ENCODE measurements around the gene MACROH2A1.

The MACROH2A1 gene

DNA sequence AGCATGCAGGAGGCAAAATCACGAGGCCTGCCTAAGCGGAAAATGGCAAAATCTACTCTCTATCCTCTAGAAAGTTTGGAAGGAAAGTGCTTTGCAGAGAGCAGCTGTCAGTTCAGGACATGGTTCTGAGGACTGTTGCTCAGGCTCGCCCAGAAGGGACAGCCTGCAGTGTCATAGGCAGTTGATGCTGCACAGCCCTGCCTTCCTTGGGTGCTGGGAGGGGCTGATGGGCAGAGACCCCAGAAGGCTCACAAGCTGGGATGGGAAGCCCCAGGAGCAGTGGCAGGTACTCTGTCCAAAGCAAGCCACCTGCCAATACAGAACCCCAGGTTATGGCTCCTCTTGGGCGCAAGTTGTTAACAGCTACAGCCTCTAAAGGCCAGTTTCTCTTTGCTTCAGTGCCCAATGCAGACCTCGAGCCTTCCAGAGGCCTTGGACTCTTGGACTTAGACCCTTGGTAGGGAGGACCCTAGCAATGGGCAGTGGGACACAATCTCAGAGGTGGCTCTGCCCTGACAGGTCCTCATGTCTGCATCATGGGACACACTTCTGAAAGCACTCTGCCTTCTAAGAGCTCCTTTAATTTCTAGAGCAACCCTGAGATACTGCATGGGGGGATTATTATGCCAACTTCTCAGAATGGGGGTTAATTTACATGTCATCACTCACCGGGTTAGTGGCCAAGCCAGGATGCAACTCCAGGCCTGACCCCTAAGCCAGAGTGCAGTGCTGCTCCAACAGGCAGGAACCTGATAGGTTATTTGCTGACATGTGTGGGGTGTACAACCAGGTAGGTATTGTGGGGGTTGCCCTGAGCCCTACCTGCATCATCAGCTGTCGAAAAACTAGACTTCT, 57.1 kb downstream of the MACROH2A1 start:
- Histone ChIP-seq H3K4me2 (ENCODE audit: low read length) (no peak overlapping the region), H3K79me2 (ENCODE audit: insufficient read depth, low read length) (no peaks in the 10 kb centered on the region), H3K9me2 (ENCODE audit: low read depth, low read length) (no peaks in the 10 kb centered on the region), H3K27me3 (ENCODE audit: insufficient read depth, low read length) (no peaks in the 10 kb centered on the region), H3F3A (ENCODE audit: insufficient read depth, low read length) (no peaks in the 10 kb centered on the region), H2AFZ (ENCODE audit: low read length) (no peak overlapping the region), H3K36me3 (ENCODE audit: insufficient read depth, low read length) (peaks cover 99% of the 10 kb centered on the region), H4K20me1 (ENCODE audit: insufficient read depth, low read length) (no peaks in the 10 kb centered on the region), H3K4me1 (ENCODE audit: insufficient read depth, low read length, severe bottlenecking) (peaks cover 9% of the 10 kb centered on the region), H3K9me3 (ENCODE audit: low read length) (no peaks in the 10 kb centered on the region), H3K27ac (ENCODE audit: low read depth, low read length, poor library complexity, severe bottlenecking) (no peak overlapping the region), H3K4me3 (ENCODE audit: low read depth, low read length, poor library complexity, severe bottlenecking) (no peak overlapping the region), H3K9ac (ENCODE audit: low read length) (no peak overlapping the region)
- TF ChIP-seq, protein P1, sequence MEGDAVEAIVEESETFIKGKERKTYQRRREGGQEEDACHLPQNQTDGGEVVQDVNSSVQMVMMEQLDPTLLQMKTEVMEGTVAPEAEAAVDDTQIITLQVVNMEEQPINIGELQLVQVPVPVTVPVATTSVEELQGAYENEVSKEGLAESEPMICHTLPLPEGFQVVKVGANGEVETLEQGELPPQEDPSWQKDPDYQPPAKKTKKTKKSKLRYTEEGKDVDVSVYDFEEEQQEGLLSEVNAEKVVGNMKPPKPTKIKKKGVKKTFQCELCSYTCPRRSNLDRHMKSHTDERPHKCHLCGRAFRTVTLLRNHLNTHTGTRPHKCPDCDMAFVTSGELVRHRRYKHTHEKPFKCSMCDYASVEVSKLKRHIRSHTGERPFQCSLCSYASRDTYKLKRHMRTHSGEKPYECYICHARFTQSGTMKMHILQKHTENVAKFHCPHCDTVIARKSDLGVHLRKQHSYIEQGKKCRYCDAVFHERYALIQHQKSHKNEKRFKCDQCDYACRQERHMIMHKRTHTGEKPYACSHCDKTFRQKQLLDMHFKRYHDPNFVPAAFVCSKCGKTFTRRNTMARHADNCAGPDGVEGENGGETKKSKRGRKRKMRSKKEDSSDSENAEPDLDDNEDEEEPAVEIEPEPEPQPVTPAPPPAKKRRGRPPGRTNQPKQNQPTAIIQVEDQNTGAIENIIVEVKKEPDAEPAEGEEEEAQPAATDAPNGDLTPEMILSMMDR (IDR thresholded peaks at IDR 0.05; ENCODE audit: low read length), result no peak
- no peak for TF ChIP-seq EZH2 (IDR thresholded peaks at IDR 0.05; ENCODE audit: borderline replicate concordance, low read length)

DNA sequence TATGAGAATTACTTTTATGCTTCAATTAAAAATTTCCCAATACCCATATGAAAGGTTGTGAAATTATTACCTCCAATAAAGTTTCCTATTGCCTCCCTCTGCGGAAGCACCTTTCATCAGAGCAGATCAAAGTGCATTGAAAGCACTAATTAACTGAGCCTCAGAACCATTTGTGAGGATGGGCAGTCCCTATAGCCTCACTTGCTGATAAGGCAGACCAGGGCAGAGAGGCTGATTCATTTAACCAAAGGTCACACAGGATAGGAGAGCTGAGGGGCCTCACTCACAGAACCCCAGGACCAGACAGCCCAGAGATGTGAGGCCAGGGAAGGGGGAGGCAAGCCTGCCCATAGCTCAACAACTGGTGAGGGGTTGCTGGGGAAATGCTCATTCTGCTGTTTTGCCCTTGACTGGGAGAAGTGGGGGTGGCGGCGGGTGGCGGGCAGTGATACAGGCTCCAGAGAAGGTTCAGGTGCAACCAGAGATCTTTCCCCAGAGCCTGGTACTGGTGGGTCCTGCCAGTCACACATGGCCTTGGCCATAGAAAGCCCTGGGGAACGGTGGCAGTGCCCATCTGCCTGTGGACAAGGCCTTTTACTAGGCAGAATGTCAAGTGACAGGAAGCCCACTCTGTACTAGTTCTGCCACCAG, 57.9 kb downstream of the MACROH2A1 start:
- H3K9me2 ChIP-seq (ENCODE audit: low read depth, low read length), result no peaks in the 10 kb centered on the region
- no peak overlapping the region for H3K4me2 ChIP-seq (ENCODE audit: low read length)
- no peaks in the 10 kb centered on the region for H3K9me3 ChIP-seq (ENCODE audit: low read length)
- H3K9ac ChIP-seq (ENCODE audit: low read length), result no peak overlapping the region
- no peak overlapping the region for H2AFZ ChIP-seq (ENCODE audit: low read length)
- H3K4me1 ChIP-seq (ENCODE audit: insufficient read depth, low read length, severe bottlenecking), result peaks cover 2% of the 10 kb centered on the region
- H3K36me3 ChIP-seq (ENCODE audit: insufficient read depth, low read length), result peaks cover 99% of the 10 kb centered on the region
- H3K27ac ChIP-seq (ENCODE audit: low read depth, low read length, poor library complexity, severe bottlenecking), result no peak overlapping the region
- H4K20me1 ChIP-seq (ENCODE audit: insufficient read depth, low read length), result no peaks in the 10 kb centered on the region
- TF ChIP-seq, protein P1 (IDR thresholded peaks at IDR 0.05; ENCODE audit: low read length), result no peak
- TF ChIP-seq EZH2 (IDR thresholded peaks at IDR 0.05; ENCODE audit: borderline replicate concordance, low read length), result no peak
- H3K79me2 ChIP-seq (ENCODE audit: insufficient read depth, low read length), result no peaks in the 10 kb centered on the region
- H3K4me3 ChIP-seq (ENCODE audit: low read depth, low read length, poor library complexity, severe bottlenecking), result no peak overlapping the region
- H3K27me3 ChIP-seq (ENCODE audit: insufficient read depth, low read length), result no peaks in the 10 kb centered on the region
- no peaks in the 10 kb centered on the region for H3F3A ChIP-seq (ENCODE audit: insufficient read depth, low read length)

DNA sequence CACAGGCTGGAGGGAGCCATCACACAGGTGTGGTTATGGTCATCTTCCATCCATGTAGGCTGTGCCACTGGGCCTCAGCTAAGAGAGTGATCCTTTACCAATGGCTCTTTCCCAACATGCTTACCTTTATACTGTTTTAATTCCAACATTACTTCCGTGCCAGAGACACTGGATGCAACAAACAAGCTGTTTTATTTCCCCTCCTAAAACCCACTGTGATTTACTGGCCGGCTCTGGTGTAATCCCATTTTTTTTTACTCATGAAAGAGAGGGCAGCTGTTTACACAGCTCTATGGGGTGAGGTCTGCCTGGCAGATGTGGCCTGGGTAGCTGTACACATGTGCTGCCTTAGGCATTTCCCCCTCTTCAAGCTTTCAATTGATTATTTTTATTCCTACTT, 58.5 kb downstream of the MACROH2A1 start:
- Histone ChIP-seq H3K79me2 (ENCODE audit: insufficient read depth, low read length) (no peaks in the 10 kb centered on the region), H3K9me2 (ENCODE audit: low read depth, low read length) (no peaks in the 10 kb centered on the region), H3K27ac (ENCODE audit: low read depth, low read length, poor library complexity, severe bottlenecking) (no peak overlapping the region), H2AFZ (ENCODE audit: low read length) (no peak overlapping the region), H3K4me1 (ENCODE audit: insufficient read depth, low read length, severe bottlenecking) (no peaks in the 10 kb centered on the region), H3F3A (ENCODE audit: insufficient read depth, low read length) (no peaks in the 10 kb centered on the region), H3K9ac (ENCODE audit: low read length) (no peak overlapping the region), H4K20me1 (ENCODE audit: insufficient read depth, low read length) (no peaks in the 10 kb centered on the region), H3K4me2 (ENCODE audit: low read length) (no peak overlapping the region), H3K9me3 (ENCODE audit: low read length) (no peaks in the 10 kb centered on the region), H3K27me3 (ENCODE audit: insufficient read depth, low read length) (no peaks in the 10 kb centered on the region), H3K36me3 (ENCODE audit: insufficient read depth, low read length) (peaks cover 99% of the 10 kb centered on the region), H3K4me3 (ENCODE audit: low read depth, low read length, poor library complexity, severe bottlenecking) (no peak overlapping the region)
- TF ChIP-seq, protein P1 (IDR thresholded peaks at IDR 0.05; ENCODE audit: low read length), result no peak
- TF ChIP-seq EZH2 (IDR thresholded peaks at IDR 0.05; ENCODE audit: borderline replicate concordance, low read length), result no peak
